Lower leg skin (tissue), 3 donors: ENCODE data around the gene DRC3.

Experiments
- CTCF ChIP-seq, 3 donors: fragments of 450-650 bp; IDR thresholded peaks; one replicate each; pipeline ENCODE4 v1.5.1; 2016; ENCODE audit warnings: antibody characterized with exemption in 3 of 3, mild to moderate bottlenecking in 3 of 3, moderate library complexity in 2 of 3
- POLR2A ChIP-seq, 2 donors: fragments of 450-650 bp; IDR thresholded peaks; one replicate each; pipeline ENCODE4 v1.6.1; 2016 to 2017; ENCODE audit warnings: antibody characterized with exemption in 2 of 2, mild to moderate bottlenecking in 1 of 2, moderate library complexity in 1 of 2

- TF ChIP-seq CTCF (IDR thresholded peaks at IDR 0.05) = no peak
- no peak for TF ChIP-seq POLR2A (IDR thresholded peaks at IDR 0.05)
Measured at GRCh38 chr17:18011286-18011685, 38.6 kb downstream of the DRC3 start.
